Panc1 (cell line): ENCODE data around the gene ATP5ME. TPM values are rescaled to one million over a fixed set of nuclear protein-coding genes. Genes with fewer than 3 reads are reported as not detected.
A peak's percentile ranks its signal among the peaks of the same experiment; 100 is the strongest.

Source experiments
- ATAC-seq: fragments of 200-7000 bp; cut with Tn5 transposase; 2 replicates; pipeline ENCODE4 v1.9.1; 2020; ENCODE audit warnings: mild to moderate bottlenecking, moderate library complexity
- BruUV-seq: library from RNA; stranded (reverse); fragments of 400-500 nt; replicated peaks from 2 replicates; lab custom pipeline; 2021; lab: Mats Ljungman, UMichigan
- CTCF ChIA-PET: fragments of 300-600 bp; sonication (Branson Sonifier 250); formaldehyde crosslinking; loops from one replicate; lab custom pipeline; 2022; ENCODE audit warnings: antibody characterized with exemption; lab: Charles Lee
- POLR2A ChIA-PET: fragments of 300-600 bp; sonication (Branson Sonifier 250); formaldehyde crosslinking; loops from one replicate; lab custom pipeline; 2022; ENCODE audit warnings: antibody characterized with exemption; lab: Charles Lee
- DNase-seq: peaks from one replicate; pipeline ENCODE4 v3.0.0-alpha.2; 2010; ENCODE audit warnings: low read depth, low spot score
- H3K27ac ChIP-seq: 2 replicates; pipeline ENCODE4 v1.5.1; 2011; ENCODE audit warnings: mild to moderate bottlenecking, low read length, inconsistent platforms
- H3K27me3 ChIP-seq: fragments of 200-500 bp; sonication (Bioruptor generic); 2 replicates; pipeline ENCODE4 v1.6.0; 2014; ENCODE audit warnings: low read length, inconsistent platforms; ENCODE audit not compliant: control insufficient read depth, insufficient read depth
- H3K36me3 ChIP-seq: fragments of 200-500 bp; sonication (Bioruptor generic); 2 replicates; pipeline ENCODE4 v1.5.1; 2014; ENCODE audit warnings: inconsistent platforms, mild to moderate bottlenecking, low read length, moderate library complexity; ENCODE audit not compliant: control insufficient read depth, insufficient read depth
- H3K4me1 ChIP-seq: 2 replicates; pipeline ENCODE4 v1.5.1; 2011; ENCODE audit warnings: inconsistent platforms, mild to moderate bottlenecking, low read length, moderate library complexity; ENCODE audit not compliant: control insufficient read depth, insufficient read depth
- H3K4me3 ChIP-seq, 2 experiments: 2 replicates each; pipeline ENCODE4 v1.5.1; 2011 to 2012; ENCODE audit warnings: low read depth in 2 of 2, low read length in 2 of 2, mild to moderate bottlenecking in 2 of 2, inconsistent platforms in 1 of 2, moderate library complexity in 1 of 2
- H3K9me3 ChIP-seq: fragments of 200-500 bp; sonication (Bioruptor generic); 2 replicates; pipeline ENCODE4 v1.5.1; 2014; ENCODE audit warnings: low read depth, mild to moderate bottlenecking, inconsistent platforms, low read length, moderate library complexity; ENCODE audit not compliant: control insufficient read depth, insufficient read depth
- CTCF ChIP-seq: fragments of 450-650 bp; IDR thresholded peaks from 2 replicates; pipeline ENCODE4 v1.5.1; 2017; ENCODE audit warnings: mild to moderate bottlenecking
- POLR2AphosphoS5 ChIP-seq: IDR thresholded peaks from 2 replicates; pipeline ENCODE4 v1.6.1; 2012; ENCODE audit warnings: mild to moderate bottlenecking, low read depth, low read length, moderate library complexity
- REST ChIP-seq, 2 experiments: IDR thresholded peaks; 2 replicates each; pipeline ENCODE4 v1.6.1; 2011 to 2012; ENCODE audit warnings: low read depth in 2 of 2, control low read depth in 1 of 2, low read length in 1 of 2, mild to moderate bottlenecking in 1 of 2, moderate library complexity in 1 of 2; ENCODE audit not compliant: insufficient read depth in 1 of 2
- SIN3A ChIP-seq: IDR thresholded peaks from 2 replicates; pipeline ENCODE4 v1.6.1; 2012; ENCODE audit warnings: low read depth, mild to moderate bottlenecking, low read length, moderate library complexity, borderline replicate concordance; ENCODE audit not compliant: insufficient read depth
- TCF7L2 ChIP-seq: IDR thresholded peaks from 2 replicates; pipeline ENCODE4 v1.6.1; 2011; ENCODE audit warnings: mild to moderate bottlenecking, low read depth, low read length, inconsistent platforms
- in situ Hi-C: cut with HindIII; loops from 2 replicates; pipeline ENCODE4 v1.10.0; 2016; ENCODE audit warnings: low sequenced_read_pairs, low pct_unique_long_range_greater_than_20kb
- intact Hi-C: fragments of 100-400 bp; cut with micrococcal nuclease; formaldehyde crosslinking; loops from one replicate; pipeline ENCODE4 v1.10.0; 2022; ENCODE audit not compliant: unreplicated experiment
- total RNA-seq: library from RNA; stranded (reverse); gene quantifications from one replicate; pipeline ENCODE4 v1.2.1, GENCODE V29; 2021; ENCODE audit not compliant: unreplicated experiment

ATP5ME gene
- total RNA-seq, 1 experiment from 2014 or later: 257 TPM

GRCh38 chr4:687048-687970 lies 13.2 kb upstream of the ATP5ME start:
- H3K27me3 ChIP-seq: no peaks in the 10 kb centered on the region
- DNase-seq (peak; percentile 68), ATAC-seq (peak; percentile 86)
- peak overlapping the region; percentile 76 for H3K27ac ChIP-seq
- no peaks in the 10 kb centered on the region for H3K9me3 ChIP-seq
- no TSS peak for BruUV-seq
- POLR2A ChIA-PET: no interaction called here
- peaks cover 24% of the 10 kb centered on the region for H3K4me1 ChIP-seq
- H3K36me3 ChIP-seq: no peaks in the 10 kb centered on the region
- intact Hi-C loops (no loop called here), in situ Hi-C loops (no loop called here)
- CTCF ChIA-PET: no interaction called here
- no peak overlapping the region for H3K4me3 ChIP-seq
- no peak for TF ChIP-seq SIN3A
- TF ChIP-seq CTCF: no peak
- TF ChIP-seq REST (IDR thresholded peaks at IDR 0.05; ENCODE audit: insufficient read depth in 1 of 2, low read depth in 2 of 2, low read length in 1 of 2): no peak
- no peak for TF ChIP-seq TCF7L2
- TF ChIP-seq POLR2AphosphoS5: no peak

GRCh38 chr4:686413-687040 lies 12.5 kb upstream of the ATP5ME start:
- intact Hi-C loops (no loop called here), in situ Hi-C loops (no loop called here)
- TF ChIP-seq TCF7L2 (no peak), REST (IDR thresholded peaks at IDR 0.05; ENCODE audit: insufficient read depth in 1 of 2, low read depth in 2 of 2, low read length in 1 of 2) (no peak), CTCF (no peak)
- DNase-seq: no peak
- Histone ChIP-seq H3K27ac (no peak overlapping the region), H3K36me3 (no peaks in the 10 kb centered on the region), H3K4me1 (peaks cover 24% of the 10 kb centered on the region), H3K27me3 (no peaks in the 10 kb centered on the region), H3K4me3 (no peak overlapping the region), H3K9me3 (no peaks in the 10 kb centered on the region)
- no peak for ATAC-seq
- ChIA-PET CTCF (no interaction called here), POLR2A (no interaction called here)
- BruUV-seq: no TSS peak
